ENCODE measurements around the gene ZNF648. TPM values are rescaled to one million over a fixed set of nuclear protein-coding genes. Genes with fewer than 3 reads are reported as not detected.

Gene ZNF648
- total and polyA plus RNA-seq, 2 of the 4 experiments (the other 2 are of a cell fraction), result not detected

DNA sequence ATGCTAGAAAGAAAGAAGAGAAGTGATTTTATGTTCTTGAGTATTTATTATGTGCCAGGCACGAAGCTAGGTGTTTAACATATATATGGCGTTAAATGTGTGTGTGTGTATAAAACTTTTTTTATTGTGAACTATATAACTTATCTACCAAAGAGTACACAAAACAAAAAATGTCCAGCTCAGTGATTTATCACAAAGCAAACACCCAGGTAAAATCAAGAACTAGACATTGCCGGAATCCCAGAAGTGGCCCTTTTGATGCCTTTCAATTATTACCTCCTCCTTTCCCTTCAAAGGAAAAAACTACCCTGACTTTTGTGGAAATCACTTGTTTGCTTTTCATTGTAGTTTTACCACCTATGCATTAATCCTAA is 40.5 kb upstream of the ZNF648 start:
- ChIA-PET CTCF (no interaction called here), POLR2A (ENCODE audit: unreplicated experiment) (no interaction called here)
- ATAC-seq (ENCODE audit: low read depth) (no peak), DNase-seq (no peak)
- Histone ChIP-seq H3K4me1 (ENCODE audit: control insufficient read depth, insufficient read depth, low read length) (no peaks in the 10 kb centered on the region), H3K79me1 (ENCODE audit: low read depth in 1 of 2, low read length in 2 of 2) (no peaks in the 10 kb centered on the region), H4K91ac (ENCODE audit: insufficient read depth, low read depth, low read length) (no peak overlapping the region), H3K4me2 (ENCODE audit: low read depth, low read length) (no peak overlapping the region), H2BK15ac (ENCODE audit: low read depth, low read length) (no peak overlapping the region), H3K4ac (ENCODE audit: low read depth, low read length) (no peak overlapping the region), H4K5ac (ENCODE audit: low read depth, low read length) (no peak overlapping the region), H3K4me3 (ENCODE audit: insufficient read depth, low read depth, low read length) (no peak overlapping the region), H3K14ac (replicated peaks; ENCODE audit: low read depth, low read length) (no peak overlapping the region), H4K8ac (ENCODE audit: low read depth in 2 of 2, low read length in 2 of 2) (no peak overlapping the region), H2BK5ac (ENCODE audit: low read depth, low read length, poor library complexity, severe bottlenecking) (no peak overlapping the region), H3K27ac (ENCODE audit: insufficient read depth, low read length) (no peak overlapping the region), H2AK9ac (replicated peaks; ENCODE audit: low read depth, low read length, poor library complexity) (no peak overlapping the region), H2AFZ (replicated peaks; ENCODE audit: low read length, poor library complexity) (no peak overlapping the region), H4K20me1 (ENCODE audit: insufficient read depth, low read length) (no peaks in the 10 kb centered on the region), H2BK20ac (ENCODE audit: low read depth, low read length) (no peak overlapping the region), H3K9me3 (ENCODE audit: control insufficient read depth, insufficient read depth, low read length) (no peaks in the 10 kb centered on the region), H3K56ac (ENCODE audit: extremely low read depth, insufficient read depth, low read length) (no peak overlapping the region), H3K36me3 (ENCODE audit: control insufficient read depth, insufficient read depth, low read length) (no peaks in the 10 kb centered on the region), H3K18ac (ENCODE audit: low read depth, low read length) (no peak overlapping the region), H3K27me3 (ENCODE audit: control insufficient read depth, insufficient read depth, low read length) (no peaks in the 10 kb centered on the region), H3K9ac (ENCODE audit: low read depth, low read length) (no peak overlapping the region), H3K23ac (ENCODE audit: low read depth, low read length) (no peak overlapping the region), H2AK5ac (ENCODE audit: low read depth, low read length) (no peak overlapping the region), H2BK120ac (ENCODE audit: low read depth, low read length) (no peak overlapping the region), H3K9me1 (ENCODE audit: insufficient read depth, low read length) (no peaks in the 10 kb centered on the region)
- in situ Hi-C loops (cut with MboI; ENCODE audit: low sequenced_read_pairs), result no loop called here
- intact Hi-C loops (cut with micrococcal nuclease), result no loop called here
- 100% methylated on average over 1 of the region's 3 CpGs; no CpG with 5 or more reads in 1 of the 2 experiments for WGBS, 2 experiments (ENCODE audit: extremely low coverage in 2 of 2, insufficient read length in 1 of 2)
- TF ChIP-seq RFX5 (IDR thresholded peaks at IDR 0.05; ENCODE audit: low read depth, low read length) (no peak), NFE2L2 (IDR thresholded peaks at IDR 0.05; ENCODE audit: low read depth, low read length) (no peak), MAFK (IDR thresholded peaks at IDR 0.05; ENCODE audit: low read depth, low read length) (no peak), CEBPB (IDR thresholded peaks at IDR 0.05; ENCODE audit: low read depth, low read length) (no peak), RAD21 (IDR thresholded peaks at IDR 0.05; ENCODE audit: low read length) (no peak), CHD1 (IDR thresholded peaks at IDR 0.05; ENCODE audit: low read depth, low read length) (no peak), SMC3 (IDR thresholded peaks at IDR 0.05; ENCODE audit: low read depth, low read length) (no peak), RCOR1 (IDR thresholded peaks at IDR 0.05; ENCODE audit: insufficient replicate concordance, low read length) (no peak), MAZ (IDR thresholded peaks at IDR 0.05; ENCODE audit: borderline replicate concordance, low read depth, low read length) (no peak), FOS (IDR thresholded peaks at IDR 0.05; ENCODE audit: low read depth, low read length) (no peak), BHLHE40 (IDR thresholded peaks at IDR 0.05; ENCODE audit: low read depth, low read length) (no peak), MXI1 (IDR thresholded peaks at IDR 0.05; ENCODE audit: borderline replicate concordance, low read depth, low read length) (no peak), POLR2A (IDR thresholded peaks at IDR 0.05; ENCODE audit: low read depth, low read length) (no peak)
- TF ChIP-seq, protein P1, sequence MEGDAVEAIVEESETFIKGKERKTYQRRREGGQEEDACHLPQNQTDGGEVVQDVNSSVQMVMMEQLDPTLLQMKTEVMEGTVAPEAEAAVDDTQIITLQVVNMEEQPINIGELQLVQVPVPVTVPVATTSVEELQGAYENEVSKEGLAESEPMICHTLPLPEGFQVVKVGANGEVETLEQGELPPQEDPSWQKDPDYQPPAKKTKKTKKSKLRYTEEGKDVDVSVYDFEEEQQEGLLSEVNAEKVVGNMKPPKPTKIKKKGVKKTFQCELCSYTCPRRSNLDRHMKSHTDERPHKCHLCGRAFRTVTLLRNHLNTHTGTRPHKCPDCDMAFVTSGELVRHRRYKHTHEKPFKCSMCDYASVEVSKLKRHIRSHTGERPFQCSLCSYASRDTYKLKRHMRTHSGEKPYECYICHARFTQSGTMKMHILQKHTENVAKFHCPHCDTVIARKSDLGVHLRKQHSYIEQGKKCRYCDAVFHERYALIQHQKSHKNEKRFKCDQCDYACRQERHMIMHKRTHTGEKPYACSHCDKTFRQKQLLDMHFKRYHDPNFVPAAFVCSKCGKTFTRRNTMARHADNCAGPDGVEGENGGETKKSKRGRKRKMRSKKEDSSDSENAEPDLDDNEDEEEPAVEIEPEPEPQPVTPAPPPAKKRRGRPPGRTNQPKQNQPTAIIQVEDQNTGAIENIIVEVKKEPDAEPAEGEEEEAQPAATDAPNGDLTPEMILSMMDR (conservative IDR thresholded peaks at IDR 0.05; ENCODE audit: low read depth, low read length), result no peak
- TF ChIP-seq, protein P2, sequence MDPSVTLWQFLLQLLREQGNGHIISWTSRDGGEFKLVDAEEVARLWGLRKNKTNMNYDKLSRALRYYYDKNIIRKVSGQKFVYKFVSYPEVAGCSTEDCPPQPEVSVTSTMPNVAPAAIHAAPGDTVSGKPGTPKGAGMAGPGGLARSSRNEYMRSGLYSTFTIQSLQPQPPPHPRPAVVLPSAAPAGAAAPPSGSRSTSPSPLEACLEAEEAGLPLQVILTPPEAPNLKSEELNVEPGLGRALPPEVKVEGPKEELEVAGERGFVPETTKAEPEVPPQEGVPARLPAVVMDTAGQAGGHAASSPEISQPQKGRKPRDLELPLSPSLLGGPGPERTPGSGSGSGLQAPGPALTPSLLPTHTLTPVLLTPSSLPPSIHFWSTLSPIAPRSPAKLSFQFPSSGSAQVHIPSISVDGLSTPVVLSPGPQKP (IDR thresholded peaks at IDR 0.05; ENCODE audit: borderline replicate concordance, low read depth, low read length), result no peak
- TF ChIP-seq, protein P3, sequence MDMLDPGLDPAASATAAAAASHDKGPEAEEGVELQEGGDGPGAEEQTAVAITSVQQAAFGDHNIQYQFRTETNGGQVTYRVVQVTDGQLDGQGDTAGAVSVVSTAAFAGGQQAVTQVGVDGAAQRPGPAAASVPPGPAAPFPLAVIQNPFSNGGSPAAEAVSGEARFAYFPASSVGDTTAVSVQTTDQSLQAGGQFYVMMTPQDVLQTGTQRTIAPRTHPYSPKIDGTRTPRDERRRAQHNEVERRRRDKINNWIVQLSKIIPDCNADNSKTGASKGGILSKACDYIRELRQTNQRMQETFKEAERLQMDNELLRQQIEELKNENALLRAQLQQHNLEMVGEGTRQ (IDR thresholded peaks at IDR 0.05; ENCODE audit: low read depth, low read length), result no peak
- dilution Hi-C loops (cut with HindIII; ENCODE audit: low sequenced_read_pairs, unreplicated experiment), result no loop called here
- BruUV-seq (replicated peaks), result no TSS peak
